Panc1 (cell line): Measurements from ENCODE around the gene RARG. TPM values are rescaled to one million over a fixed set of nuclear protein-coding genes. Genes with fewer than 3 reads are reported as not detected.

Experiments
- ATAC-seq: fragments of 200-7000 bp; cut with Tn5 transposase; 2 replicates; pipeline ENCODE4 v1.9.1; 2020; ENCODE audit warnings: mild to moderate bottlenecking, moderate library complexity
- BruUV-seq: library from RNA; stranded (reverse); fragments of 400-500 nt; replicated peaks from 2 replicates; lab custom pipeline; 2021; lab: Mats Ljungman, UMichigan
- CTCF ChIA-PET: fragments of 300-600 bp; sonication (Branson Sonifier 250); formaldehyde crosslinking; loops from one replicate; lab custom pipeline; 2022; ENCODE audit warnings: antibody characterized with exemption; lab: Charles Lee
- POLR2A ChIA-PET: fragments of 300-600 bp; sonication (Branson Sonifier 250); formaldehyde crosslinking; loops from one replicate; lab custom pipeline; 2022; ENCODE audit warnings: antibody characterized with exemption; lab: Charles Lee
- DNase-seq: peaks from one replicate; pipeline ENCODE4 v3.0.0-alpha.2; 2010; ENCODE audit warnings: low read depth, low spot score
- H3K27ac ChIP-seq: 2 replicates; pipeline ENCODE4 v1.5.1; 2011; ENCODE audit warnings: mild to moderate bottlenecking, low read length, inconsistent platforms
- H3K27me3 ChIP-seq: fragments of 200-500 bp; sonication (Bioruptor generic); 2 replicates; pipeline ENCODE4 v1.6.0; 2014; ENCODE audit warnings: low read length, inconsistent platforms; ENCODE audit not compliant: control insufficient read depth, insufficient read depth
- H3K36me3 ChIP-seq: fragments of 200-500 bp; sonication (Bioruptor generic); 2 replicates; pipeline ENCODE4 v1.5.1; 2014; ENCODE audit warnings: inconsistent platforms, mild to moderate bottlenecking, low read length, moderate library complexity; ENCODE audit not compliant: control insufficient read depth, insufficient read depth
- H3K4me1 ChIP-seq: 2 replicates; pipeline ENCODE4 v1.5.1; 2011; ENCODE audit warnings: inconsistent platforms, mild to moderate bottlenecking, low read length, moderate library complexity; ENCODE audit not compliant: control insufficient read depth, insufficient read depth
- H3K4me3 ChIP-seq, 2 experiments: 2 replicates each; pipeline ENCODE4 v1.5.1; 2011 to 2012; ENCODE audit warnings: low read depth in 2 of 2, low read length in 2 of 2, mild to moderate bottlenecking in 2 of 2, inconsistent platforms in 1 of 2, moderate library complexity in 1 of 2
- H3K9me3 ChIP-seq: fragments of 200-500 bp; sonication (Bioruptor generic); 2 replicates; pipeline ENCODE4 v1.5.1; 2014; ENCODE audit warnings: low read depth, mild to moderate bottlenecking, inconsistent platforms, low read length, moderate library complexity; ENCODE audit not compliant: control insufficient read depth, insufficient read depth
- CTCF ChIP-seq: fragments of 450-650 bp; IDR thresholded peaks from 2 replicates; pipeline ENCODE4 v1.5.1; 2017; ENCODE audit warnings: mild to moderate bottlenecking
- POLR2AphosphoS5 ChIP-seq: IDR thresholded peaks from 2 replicates; pipeline ENCODE4 v1.6.1; 2012; ENCODE audit warnings: mild to moderate bottlenecking, low read depth, low read length, moderate library complexity
- REST ChIP-seq, 2 experiments: IDR thresholded peaks; 2 replicates each; pipeline ENCODE4 v1.6.1; 2011 to 2012; ENCODE audit warnings: low read depth in 2 of 2, control low read depth in 1 of 2, low read length in 1 of 2, mild to moderate bottlenecking in 1 of 2, moderate library complexity in 1 of 2; ENCODE audit not compliant: insufficient read depth in 1 of 2
- SIN3A ChIP-seq: IDR thresholded peaks from 2 replicates; pipeline ENCODE4 v1.6.1; 2012; ENCODE audit warnings: low read depth, mild to moderate bottlenecking, low read length, moderate library complexity, borderline replicate concordance; ENCODE audit not compliant: insufficient read depth
- TCF7L2 ChIP-seq: IDR thresholded peaks from 2 replicates; pipeline ENCODE4 v1.6.1; 2011; ENCODE audit warnings: mild to moderate bottlenecking, low read depth, low read length, inconsistent platforms
- in situ Hi-C: cut with HindIII; loops from 2 replicates; pipeline ENCODE4 v1.10.0; 2016; ENCODE audit warnings: low sequenced_read_pairs, low pct_unique_long_range_greater_than_20kb
- intact Hi-C: fragments of 100-400 bp; cut with micrococcal nuclease; formaldehyde crosslinking; loops from one replicate; pipeline ENCODE4 v1.10.0; 2022; ENCODE audit not compliant: unreplicated experiment
- total RNA-seq: library from RNA; stranded (reverse); gene quantifications from one replicate; pipeline ENCODE4 v1.2.1, GENCODE V29; 2021; ENCODE audit not compliant: unreplicated experiment

RARG gene
- total RNA-seq, 1 experiment from 2014 or later: 41.2 TPM

- ChIA-PET POLR2A (no interaction called here), CTCF (interaction anchor here (0.6 to 1.0 kb wide), 3 partner anchors 10 to 27 kb away, joined by 3 to 4 read pairs (median 3); partner anchors contain the start of gene ZNF740)
- TF ChIP-seq SIN3A (no peak), CTCF (no peak), TCF7L2 (no peak), POLR2AphosphoS5 (no peak), REST (IDR thresholded peaks at IDR 0.05; ENCODE audit: insufficient read depth in 1 of 2, low read depth in 2 of 2, low read length in 1 of 2) (no peak)
- Histone ChIP-seq H3K4me1 (no peaks in the 10 kb centered on the region; the same call in 1 of the 2 replicates), H3K27ac (no peak within 1 kb of the TSS), H3K4me3 (no peak within 1 kb of the TSS), H3K9me3 (no peaks in the 10 kb centered on the region), H3K36me3 (no peaks in the 10 kb centered on the region; the same call in 1 of the 2 replicates), H3K27me3 (no peaks in the 10 kb centered on the region)
- intact Hi-C loops: no loop called here
- DNase-seq: no peak
- no TSS peak for BruUV-seq
- ATAC-seq: no peak
- in situ Hi-C loops: no loop called here
Observed at GRCh38 chr12:53207042-53207441, 25.0 kb downstream of the RARG start, which contains the start of gene ITGB7. Gene ITGB7, minus strand, starts transcription at chr12:53207251. Its CDS starts 6,808 bp downstream, at chr12:53200443.

GRCh38 chr12:53205747-53206419, 26.1 kb downstream of the RARG start:
- H3K27ac ChIP-seq: no peak overlapping the region
- no TSS peak for BruUV-seq
- ATAC-seq: peak; percentile 59; the same call in 1 of the 2 replicates
- TF ChIP-seq SIN3A (no peak), POLR2AphosphoS5 (no peak), REST (IDR thresholded peaks at IDR 0.05; ENCODE audit: insufficient read depth in 1 of 2, low read depth in 2 of 2, low read length in 1 of 2) (no peak), CTCF (no peak), TCF7L2 (no peak)
- ChIA-PET CTCF (interaction anchor here (1.1 kb wide), 1 partner anchor 8 kb away, joined by 3 read pairs; no protein-coding TSS in a partner anchor), POLR2A (no interaction called here)
- H3K36me3 ChIP-seq: no peaks in the 10 kb centered on the region
- no peaks in the 10 kb centered on the region for H3K27me3 ChIP-seq
- DNase-seq: no peak
- intact Hi-C loops (no loop called here), in situ Hi-C loops (no loop called here)
- H3K4me3 ChIP-seq: no peak overlapping the region
- H3K9me3 ChIP-seq: no peaks in the 10 kb centered on the region
- no peaks in the 10 kb centered on the region; the same call in 1 of the 2 replicates for H3K4me1 ChIP-seq
